ENCODE results near the gene BAIAP3.

Gene BAIAP3

GRCh38 chr16:1333854-1334700, 632 bp downstream of the BAIAP3 start:
- no peak for DNase-seq

- DNase-seq: no peak
Observed at GRCh38 chr16:1334739-1335138, 1.3 kb downstream of the BAIAP3 start.

GRCh38 chr16:1335211-1335971, 1.9 kb downstream of the BAIAP3 start:
- no peak for DNase-seq

GRCh38 chr16:1335996-1336395, 2.6 kb downstream of the BAIAP3 start:
- DNase-seq: no peak

GRCh38 chr16:1336619-1337018, 3.2 kb downstream of the BAIAP3 start:
- no peak for DNase-seq

GRCh38 chr16:1337486-1337885, 4.0 kb downstream of the BAIAP3 start:
- DNase-seq: no peak

- no peak for DNase-seq
Observed at GRCh38 chr16:1338119-1338730, 4.8 kb downstream of the BAIAP3 start.

GRCh38 chr16:1338855-1339675, 5.6 kb downstream of the BAIAP3 start:
- DNase-seq: no peak

- no peak for DNase-seq
Observed at GRCh38 chr16:1340730-1341494, 7.5 kb downstream of the BAIAP3 start.

- DNase-seq: no peak
Observed at GRCh38 chr16:1341495-1342420, 8.3 kb downstream of the BAIAP3 start.

GRCh38 chr16:1342526-1343427, 9.3 kb downstream of the BAIAP3 start:
- DNase-seq: peak; percentile 84 to 96

GRCh38 chr16:1343428-1344242, 10.2 kb downstream of the BAIAP3 start:
- no peak for DNase-seq

- no peak for DNase-seq
Observed at GRCh38 chr16:1344499-1344898, 11.1 kb downstream of the BAIAP3 start.

- DNase-seq: no peak
Observed at GRCh38 chr16:1345087-1345486, 11.6 kb downstream of the BAIAP3 start.

- no peak for DNase-seq
Observed at GRCh38 chr16:1345651-1346421, 12.4 kb downstream of the BAIAP3 start.

- DNase-seq: no peak
Observed at GRCh38 chr16:1346422-1347285, 13.2 kb downstream of the BAIAP3 start.

- no peak for DNase-seq
Observed at GRCh38 chr16:1347286-1347855, 13.9 kb downstream of the BAIAP3 start.

All from NCI-H446 (cell line).